Subcutaneous abdominal adipose tissue (tissue), 5 donors: ENCODE data around the gene POU5F1.
"Not testable (repeated sequence)": the region's sequence is repeated elsewhere in the genome, so short reads cannot be mapped to it uniquely, and the experiment has no call there.

Experiments
- H3K27ac ChIP-seq: one replicate; pipeline ENCODE4 v1.7.0; 2013; ENCODE audit warnings: low read depth, mild to moderate bottlenecking, inconsistent platforms, low read length, moderate library complexity
- H3K27me3 ChIP-seq, 5 donors: one replicate each; pipeline ENCODE4 v1.7.0; 2013; ENCODE audit warnings: low read length in 5 of 5, inconsistent platforms in 1 of 5; ENCODE audit not compliant: control insufficient read depth in 5 of 5, insufficient read depth in 4 of 5
- H3K36me3 ChIP-seq, 5 donors: one replicate each; pipeline ENCODE4 v1.7.0; 2013; ENCODE audit warnings: low read length in 5 of 5; ENCODE audit not compliant: control insufficient read depth in 5 of 5, insufficient read depth in 5 of 5
- H3K4me1 ChIP-seq, 5 donors: one replicate each; pipeline ENCODE4 v1.7.0; 2013; ENCODE audit warnings: low read length in 5 of 5, mild to moderate bottlenecking in 3 of 5, moderate library complexity in 1 of 5; ENCODE audit not compliant: control insufficient read depth in 5 of 5, insufficient read depth in 5 of 5
- H3K4me3 ChIP-seq, 5 donors: one replicate each; pipeline ENCODE4 v1.7.0; 2013; ENCODE audit warnings: low read length in 5 of 5, low read depth in 1 of 5
- H3K9ac ChIP-seq, 5 donors: one replicate each; pipeline ENCODE4 v1.7.0; 2013; ENCODE audit warnings: low read length in 5 of 5, mild to moderate bottlenecking in 4 of 5, moderate library complexity in 3 of 5
- H3K9me3 ChIP-seq, 5 donors: one replicate each; pipeline ENCODE4 v1.7.0; 2013; ENCODE audit warnings: low read length in 5 of 5; ENCODE audit not compliant: control insufficient read depth in 5 of 5
- donor health status: healthy.
- donor health status: healthy.
- donor health status: healthy.
- donor health status: healthy.
- donor health status: healthy.

The POU5F1 gene

DNA sequence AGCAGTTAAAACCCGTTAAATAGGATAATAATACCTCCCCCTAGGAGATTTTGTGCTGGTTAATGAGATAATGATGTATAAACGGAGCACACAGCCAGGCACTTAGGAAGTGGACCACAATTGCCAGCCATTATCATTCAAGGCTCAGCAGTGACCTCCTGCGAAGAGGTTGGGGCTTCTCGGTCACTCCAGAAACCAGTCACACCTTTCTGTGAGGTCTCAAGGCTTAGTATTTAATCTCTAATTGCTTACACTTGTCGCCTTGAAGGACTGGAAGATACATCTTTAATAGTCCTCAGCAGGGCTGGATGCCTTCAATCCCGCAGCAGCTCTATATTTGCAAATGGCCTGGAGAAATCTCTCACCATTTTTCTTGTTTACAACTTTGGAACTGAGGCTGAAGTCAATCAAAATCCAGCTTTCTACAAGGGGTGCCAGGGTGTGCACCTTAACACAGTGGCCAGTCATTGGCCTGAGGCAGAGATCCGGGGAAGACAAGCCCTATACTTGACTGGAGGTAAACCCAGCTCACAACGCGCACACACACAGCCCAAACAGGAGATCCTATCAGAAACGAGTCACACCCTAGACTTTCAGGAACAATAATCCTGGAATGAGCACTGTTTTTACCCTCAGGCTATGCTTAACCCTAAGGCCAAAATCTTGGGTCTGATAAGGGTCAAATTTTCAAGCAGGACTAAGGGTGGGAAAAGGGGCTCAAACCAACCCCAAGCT is 1.2 kb downstream of the POU5F1 start:
- Histone ChIP-seq H3K9ac (no peak overlapping the region), H3K9me3 (no peaks in the 10 kb centered on the region), H3K36me3 (no peaks in the 10 kb centered on the region), H3K4me1 (no peaks in the 10 kb centered on the region), H3K27me3 (peaks cover 0 to 3% (median 0%) of the 10 kb centered on the region in 5 donors), H3K27ac (no peak overlapping the region), H3K4me3 (no peak overlapping the region)

DNA sequence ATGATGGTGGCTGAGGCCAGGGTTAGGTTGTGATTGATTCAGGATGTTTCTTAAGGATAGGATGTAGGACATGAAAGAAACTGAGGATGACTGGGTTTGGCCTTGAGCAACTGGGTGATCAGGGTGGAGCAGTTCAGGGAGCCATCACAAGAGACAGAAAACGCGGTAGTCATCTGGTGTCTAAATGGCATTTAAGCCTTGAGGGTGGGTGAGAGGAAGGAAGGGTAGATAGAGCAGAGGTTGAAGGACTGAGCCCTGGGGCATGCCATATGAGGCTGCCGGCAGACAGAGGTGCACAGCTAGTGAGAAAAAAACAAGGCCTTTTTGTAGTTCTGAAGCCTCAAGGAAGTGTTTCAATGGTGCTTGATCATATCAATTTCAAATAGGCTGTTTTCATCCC is 1.9 kb downstream of the POU5F1 start:
- no peaks in the 10 kb centered on the region for H3K36me3 ChIP-seq
- H3K9me3 ChIP-seq = no peaks in the 10 kb centered on the region
- H3K4me1 ChIP-seq = no peaks in the 10 kb centered on the region
- H3K27ac ChIP-seq = no peak overlapping the region
- H3K9ac ChIP-seq = no peak overlapping the region
- H3K4me3 ChIP-seq = no peak overlapping the region
- peaks cover 0 to 3% (median 0%) of the 10 kb centered on the region in 5 donors for H3K27me3 ChIP-seq

DNA sequence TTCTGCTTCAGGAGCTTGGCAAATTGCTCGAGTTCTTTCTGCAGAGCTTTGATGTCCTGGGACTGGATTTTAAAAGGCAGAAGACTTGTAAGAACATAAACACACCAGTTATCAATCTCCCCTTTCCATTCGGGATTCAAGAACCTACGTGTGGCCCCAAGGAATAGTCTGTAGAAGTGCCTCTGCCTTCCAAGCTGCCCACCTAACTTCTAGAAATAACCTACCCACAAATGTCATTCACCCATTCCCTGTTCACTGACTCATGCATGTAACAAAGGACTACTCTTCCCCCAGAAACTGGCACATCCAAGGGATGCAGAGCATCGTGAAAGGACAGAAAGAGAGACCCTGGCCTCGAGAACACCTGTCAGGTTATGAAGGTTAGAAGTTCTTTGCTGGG is 4.5 kb downstream of the POU5F1 start:
- Histone ChIP-seq H3K4me3 (no peak overlapping the region), H3K27ac (no peak overlapping the region), H3K9me3 (no peaks in the 10 kb centered on the region), H3K36me3 (peaks cover 0 to 14% (median 8%) of the 10 kb centered on the region in 5 donors), H3K9ac (no peak overlapping the region), H3K27me3 (no peaks in the 10 kb centered on the region), H3K4me1 (no peaks in the 10 kb centered on the region)

DNA sequence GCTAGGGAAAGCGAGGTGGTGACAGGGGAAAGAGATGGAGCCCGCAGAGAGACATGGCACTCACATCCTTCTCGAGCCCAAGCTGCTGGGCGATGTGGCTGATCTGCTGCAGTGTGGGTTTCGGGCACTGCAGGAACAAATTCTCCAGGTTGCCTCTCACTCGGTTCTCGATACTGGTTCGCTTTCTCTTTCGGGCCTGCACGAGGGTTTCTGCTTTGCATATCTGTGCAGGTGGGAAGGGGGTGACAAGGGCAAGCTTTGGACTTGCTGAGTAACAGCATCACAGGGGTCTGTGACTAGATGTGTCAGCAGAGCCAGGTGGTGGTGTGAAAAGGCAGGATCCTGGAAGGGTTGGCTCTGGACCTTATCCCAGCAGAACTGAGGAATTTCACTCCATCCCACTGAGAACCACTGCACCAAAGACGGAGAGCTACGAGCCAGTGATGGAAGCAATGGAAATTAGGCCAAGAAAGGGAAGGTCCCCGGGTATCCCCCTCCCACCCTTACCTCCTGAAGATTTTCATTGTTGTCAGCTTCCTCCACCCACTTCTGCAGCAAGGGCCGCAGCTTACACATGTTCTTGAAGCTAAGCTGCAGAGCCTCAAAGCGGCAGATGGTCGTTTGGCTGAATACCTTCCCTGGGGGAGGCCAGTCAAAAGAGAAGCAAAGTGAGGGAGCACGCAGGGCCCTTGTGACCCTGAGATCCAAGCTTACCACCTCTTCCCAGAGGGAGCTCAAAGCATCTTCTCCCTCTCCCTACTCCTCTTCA is 5.2 kb downstream of the POU5F1 start:
- peaks cover 0 to 14% (median 8%) of the 10 kb centered on the region in 5 donors for H3K36me3 ChIP-seq
- not testable (repeated sequence) for H3K27me3 ChIP-seq, H3K9ac ChIP-seq, H3K4me1 ChIP-seq, H3K9me3 ChIP-seq, H3K4me3 ChIP-seq, H3K27ac ChIP-seq

DNA sequence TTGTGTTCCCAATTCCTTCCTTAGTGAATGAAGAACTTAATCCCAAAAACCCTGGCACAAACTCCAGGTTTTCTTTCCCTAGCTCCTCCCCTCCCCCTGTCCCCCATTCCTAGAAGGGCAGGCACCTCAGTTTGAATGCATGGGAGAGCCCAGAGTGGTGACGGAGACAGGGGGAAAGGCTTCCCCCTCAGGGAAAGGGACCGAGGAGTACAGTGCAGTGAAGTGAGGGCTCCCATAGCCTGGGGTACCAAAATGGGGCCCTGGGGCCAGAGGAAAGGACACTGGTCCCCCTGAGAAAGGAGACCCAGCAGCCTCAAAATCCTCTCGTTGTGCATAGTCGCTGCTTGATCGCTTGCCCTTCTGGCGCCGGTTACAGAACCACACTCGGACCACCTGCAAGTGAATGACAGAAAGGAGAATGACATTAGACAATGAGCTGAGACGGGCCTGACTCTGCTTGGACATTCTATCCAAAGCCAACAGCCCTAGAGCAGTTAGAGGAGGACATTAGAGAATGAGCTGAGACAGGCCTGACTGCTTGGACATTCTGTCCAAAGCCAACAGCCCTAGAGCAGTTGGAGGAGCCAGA is 5.9 kb downstream of the POU5F1 start:
- not testable (repeated sequence) for H3K4me3 ChIP-seq, H3K27ac ChIP-seq, H3K9me3 ChIP-seq, H3K4me1 ChIP-seq, H3K27me3 ChIP-seq, H3K9ac ChIP-seq
- H3K36me3 ChIP-seq = peaks cover 0 to 14% (median 8%) of the 10 kb centered on the region in 5 donors

DNA sequence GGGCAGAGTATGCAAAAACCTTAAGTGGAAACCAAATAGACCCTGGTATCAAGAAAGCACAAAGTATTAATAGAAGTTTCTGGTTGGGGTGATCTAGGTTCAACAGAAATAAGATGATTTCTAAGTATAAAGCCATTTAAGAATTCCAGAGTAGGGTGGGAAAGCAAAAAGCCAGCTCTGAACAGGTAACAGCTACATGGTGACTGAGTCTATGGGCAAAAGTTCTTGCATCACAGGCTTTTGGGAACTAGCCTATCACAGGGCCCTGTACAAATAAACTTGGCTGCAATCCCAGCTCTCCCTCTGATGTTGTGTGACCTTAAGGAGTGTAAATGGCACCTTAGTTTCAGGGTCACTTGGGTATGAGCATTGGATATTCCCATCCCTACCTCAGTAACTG is 6.6 kb downstream of the POU5F1 start:
- Histone ChIP-seq H3K27me3 (peaks cover 0 to 5% (median 0%) of the 10 kb centered on the region in 5 donors), H3K36me3 (peaks cover 0 to 14% (median 8%) of the 10 kb centered on the region in 5 donors), H3K27ac (no peak overlapping the region), H3K9ac (no peak overlapping the region), H3K4me1 (peaks cover 5 to 9% (median 7%) of the 10 kb centered on the region in 5 donors), H3K4me3 (no peak overlapping the region), H3K9me3 (no peaks in the 10 kb centered on the region)

DNA sequence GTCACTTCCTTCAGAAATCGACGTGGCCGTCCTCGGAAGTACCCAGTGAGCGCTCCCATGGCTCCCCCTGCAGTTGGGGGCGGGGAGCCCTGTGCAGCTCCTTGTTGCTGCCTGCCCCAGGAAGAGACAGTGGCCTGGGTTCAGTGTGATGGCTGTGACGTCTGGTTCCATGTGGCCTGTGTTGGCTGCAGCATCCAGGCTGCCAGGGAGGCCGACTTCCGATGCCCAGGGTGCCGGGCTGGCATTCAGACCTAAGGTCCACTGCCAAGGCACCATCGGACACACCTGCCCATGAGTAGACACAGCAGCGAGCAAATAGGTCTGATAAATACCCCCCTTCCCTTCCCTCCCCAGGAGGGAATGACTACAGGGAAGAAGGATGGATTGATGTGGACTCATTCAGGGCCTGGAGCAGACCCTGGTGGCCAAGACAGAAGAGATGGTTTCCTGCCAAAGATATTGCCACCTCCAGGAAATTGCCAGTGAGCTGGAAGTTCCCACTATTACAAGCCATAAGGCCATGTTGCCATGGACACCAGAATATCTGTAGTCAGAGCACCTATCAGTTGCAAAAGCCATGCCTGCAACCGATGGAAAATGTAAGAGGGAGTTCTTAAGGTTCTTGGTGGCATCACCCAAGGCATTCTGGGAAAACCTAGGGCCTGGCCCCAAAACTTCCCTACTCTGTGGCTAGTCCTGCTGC is 7.9 kb downstream of the POU5F1 start:
- no peak overlapping the region for H3K9ac ChIP-seq
- no peaks in the 10 kb centered on the region for H3K9me3 ChIP-seq
- H3K36me3 ChIP-seq = peaks cover 0 to 14% (median 8%) of the 10 kb centered on the region in 5 donors

DNA sequence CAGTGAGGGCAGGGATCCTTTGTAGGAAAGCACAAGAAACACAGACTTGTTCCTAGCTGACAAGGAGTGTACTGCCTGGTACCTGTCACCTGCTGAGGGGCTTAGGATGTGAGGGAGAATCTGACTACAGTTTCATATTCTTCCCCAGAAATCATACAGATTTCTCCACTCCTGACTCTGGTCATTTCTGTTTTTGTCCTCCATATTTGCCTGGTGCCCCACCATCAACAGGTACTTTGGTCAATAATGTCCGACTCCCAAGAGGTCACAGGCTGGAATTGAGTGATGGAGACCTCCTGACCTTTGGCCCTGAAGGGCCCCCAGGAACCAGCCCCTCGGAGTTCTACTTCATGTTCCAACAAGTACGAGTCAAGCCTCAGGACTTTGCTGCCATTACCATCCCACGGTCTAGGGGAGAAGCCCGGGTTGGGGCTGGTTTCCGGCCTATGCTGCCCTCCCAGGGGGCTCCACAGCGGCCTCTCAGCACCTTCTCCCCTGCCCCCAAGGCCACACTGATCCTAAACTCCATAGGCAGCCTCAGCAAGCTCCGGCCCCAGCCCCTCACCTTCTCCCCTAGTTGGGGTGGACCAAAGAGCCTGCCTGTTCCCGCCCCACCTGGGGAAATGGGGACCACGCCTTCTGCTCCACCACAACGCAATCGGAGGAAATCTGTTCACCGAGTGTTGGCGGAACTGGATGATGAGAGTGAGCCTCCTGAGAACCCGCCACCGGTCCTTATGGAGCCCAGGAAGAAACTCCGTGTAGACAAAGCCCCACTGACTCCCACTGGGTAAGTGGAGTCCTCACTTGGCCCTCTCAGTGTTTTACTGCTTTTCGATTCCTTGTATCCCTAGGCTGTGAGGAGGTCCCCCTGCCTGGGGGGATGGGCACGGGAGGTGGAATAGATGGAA is 9.0 kb downstream of the POU5F1 start:
- Histone ChIP-seq H3K27me3 (peaks cover 0 to 5% (median 0%) of the 10 kb centered on the region in 5 donors), H3K27ac (no peak overlapping the region), H3K9ac (no peak overlapping the region), H3K4me3 (no peak overlapping the region), H3K9me3 (no peaks in the 10 kb centered on the region), H3K36me3 (peaks cover 0 to 14% (median 8%) of the 10 kb centered on the region in 5 donors), H3K4me1 (peaks cover 7 to 21% (median 17%) of the 10 kb centered on the region in 5 donors)

More for the DNA sequence above, 7.9 kb downstream of the POU5F1 start:
- Histone ChIP-seq H3K27me3 (peaks cover 0 to 5% (median 0%) of the 10 kb centered on the region in 5 donors), H3K4me1 (peaks cover 5 to 14% (median 11%) of the 10 kb centered on the region in 5 donors), H3K4me3 (no peak overlapping the region), H3K27ac (no peak overlapping the region)
